ENCODE data around the gene ASF1B.

Gene ASF1B

DNA sequence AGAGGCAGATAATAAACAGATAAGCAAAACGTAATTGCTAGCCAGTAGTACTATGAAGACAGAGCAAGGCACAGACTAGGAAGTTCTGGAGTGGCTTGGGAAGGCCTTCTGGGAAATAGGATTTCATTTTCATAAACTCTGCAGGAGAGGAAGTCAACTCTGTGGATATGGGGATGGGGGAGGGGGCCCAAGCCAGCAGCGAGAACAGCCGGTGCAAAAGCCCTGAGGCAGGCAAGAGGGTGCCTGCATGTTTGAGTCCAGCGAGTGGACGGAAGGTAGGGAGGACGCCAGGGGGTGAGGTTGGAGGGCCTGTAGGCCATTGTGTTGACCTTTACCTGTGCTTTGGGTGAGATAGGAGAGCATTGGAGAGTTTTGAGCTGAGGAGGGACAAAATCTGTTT is 9.0 kb upstream of the ASF1B start:
- H3K4me1 ChIP-seq: peaks cover 0 to 26% (median 24%) of the 10 kb centered on the region in 4 donors
- H3K4me3 ChIP-seq: no peak overlapping the region
- no peaks in the 10 kb centered on the region for H3K9me3 ChIP-seq
- no peaks in the 10 kb centered on the region for H3K36me3 ChIP-seq
- no peaks in the 10 kb centered on the region for H3K27me3 ChIP-seq
- TF ChIP-seq, protein P1, sequence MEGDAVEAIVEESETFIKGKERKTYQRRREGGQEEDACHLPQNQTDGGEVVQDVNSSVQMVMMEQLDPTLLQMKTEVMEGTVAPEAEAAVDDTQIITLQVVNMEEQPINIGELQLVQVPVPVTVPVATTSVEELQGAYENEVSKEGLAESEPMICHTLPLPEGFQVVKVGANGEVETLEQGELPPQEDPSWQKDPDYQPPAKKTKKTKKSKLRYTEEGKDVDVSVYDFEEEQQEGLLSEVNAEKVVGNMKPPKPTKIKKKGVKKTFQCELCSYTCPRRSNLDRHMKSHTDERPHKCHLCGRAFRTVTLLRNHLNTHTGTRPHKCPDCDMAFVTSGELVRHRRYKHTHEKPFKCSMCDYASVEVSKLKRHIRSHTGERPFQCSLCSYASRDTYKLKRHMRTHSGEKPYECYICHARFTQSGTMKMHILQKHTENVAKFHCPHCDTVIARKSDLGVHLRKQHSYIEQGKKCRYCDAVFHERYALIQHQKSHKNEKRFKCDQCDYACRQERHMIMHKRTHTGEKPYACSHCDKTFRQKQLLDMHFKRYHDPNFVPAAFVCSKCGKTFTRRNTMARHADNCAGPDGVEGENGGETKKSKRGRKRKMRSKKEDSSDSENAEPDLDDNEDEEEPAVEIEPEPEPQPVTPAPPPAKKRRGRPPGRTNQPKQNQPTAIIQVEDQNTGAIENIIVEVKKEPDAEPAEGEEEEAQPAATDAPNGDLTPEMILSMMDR (IDR thresholded peaks at IDR 0.05): no peak
- intact Hi-C loops (cut with DNase I; ENCODE audit: low total_unique reads): loop anchor here (5.0 to 10.0 kb wide), 4 partner anchors 202 to 329 kb away; partner anchors contain the start of gene PTGER1
- no peak overlapping the region for H3K27ac ChIP-seq
- no peak for DNase-seq

DNA sequence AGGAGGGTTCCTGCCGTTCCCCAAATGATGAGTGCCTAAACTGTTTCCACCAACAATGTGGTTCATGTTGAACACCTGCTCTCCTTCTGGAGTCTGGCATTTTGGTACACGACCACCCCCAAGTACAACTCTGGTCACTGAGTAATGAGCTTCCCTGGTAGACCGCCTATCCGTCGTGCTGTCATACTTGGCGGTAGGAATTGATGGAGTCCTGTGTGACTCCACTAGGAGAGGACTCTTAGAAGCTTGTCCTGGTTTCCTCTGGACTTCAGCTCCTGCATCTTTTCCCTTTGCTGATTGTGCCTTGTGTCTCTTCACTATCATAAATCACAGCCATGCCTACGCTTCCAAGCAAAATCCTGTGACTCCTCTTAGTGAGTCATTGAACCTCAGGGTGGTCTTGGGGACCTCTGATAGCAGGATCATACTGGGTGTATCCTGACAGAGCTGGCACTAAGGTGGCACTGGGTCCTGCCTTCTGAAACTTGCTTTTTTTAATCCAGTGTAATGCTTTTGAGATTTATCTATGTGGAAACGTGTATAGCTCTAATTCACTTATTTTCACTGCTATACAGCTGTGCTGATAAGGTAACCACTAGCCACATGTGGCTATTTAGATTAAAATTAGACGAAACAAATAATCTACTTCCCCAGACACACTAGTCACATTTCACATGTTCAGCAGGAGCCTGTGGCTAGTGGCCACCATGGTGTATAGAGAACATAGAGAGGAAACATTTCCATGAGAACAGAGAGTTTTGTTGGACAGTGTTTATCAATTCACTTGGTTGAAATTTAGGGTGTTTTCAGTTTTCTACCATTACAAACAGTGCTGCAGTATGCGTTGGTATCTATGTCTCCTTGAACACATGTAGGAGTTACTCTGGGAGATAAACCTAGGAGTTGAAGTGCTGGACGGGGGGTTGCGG is 6.1 kb upstream of the ASF1B start:
- Histone ChIP-seq H3K27me3 (no peaks in the 10 kb centered on the region), H3K27ac (no peak overlapping the region), H3K36me3 (no peaks in the 10 kb centered on the region), H3K9me3 (no peaks in the 10 kb centered on the region), H3K4me3 (no peak overlapping the region), H3K4me1 (peaks cover 0 to 18% (median 12%) of the 10 kb centered on the region in 4 donors)
- TF ChIP-seq, protein P1 (IDR thresholded peaks at IDR 0.05): no peak
- no peak for DNase-seq
- intact Hi-C loops (cut with DNase I; ENCODE audit: low total_unique reads): loop anchor here (10.0 kb wide), 2 partner anchors 262 to 332 kb away; partner anchors contain the start of gene PTGER1

GRCh38 chr19:14141041-14141440 is 4.7 kb upstream of the ASF1B start:
- intact Hi-C loops (cut with DNase I; ENCODE audit: low total_unique reads): loop anchor here (10.0 kb wide), 2 partner anchors 264 to 334 kb away; partner anchors contain the start of gene PTGER1
- Histone ChIP-seq H3K27me3 (no peaks in the 10 kb centered on the region), H3K4me3 (no peak overlapping the region), H3K36me3 (no peaks in the 10 kb centered on the region), H3K9me3 (no peaks in the 10 kb centered on the region), H3K27ac (no peak overlapping the region), H3K4me1 (peaks cover 0 to 22% (median 16%) of the 10 kb centered on the region in 4 donors)
- TF ChIP-seq, protein P1 (IDR thresholded peaks at IDR 0.05): no peak
- no peak for DNase-seq

DNA sequence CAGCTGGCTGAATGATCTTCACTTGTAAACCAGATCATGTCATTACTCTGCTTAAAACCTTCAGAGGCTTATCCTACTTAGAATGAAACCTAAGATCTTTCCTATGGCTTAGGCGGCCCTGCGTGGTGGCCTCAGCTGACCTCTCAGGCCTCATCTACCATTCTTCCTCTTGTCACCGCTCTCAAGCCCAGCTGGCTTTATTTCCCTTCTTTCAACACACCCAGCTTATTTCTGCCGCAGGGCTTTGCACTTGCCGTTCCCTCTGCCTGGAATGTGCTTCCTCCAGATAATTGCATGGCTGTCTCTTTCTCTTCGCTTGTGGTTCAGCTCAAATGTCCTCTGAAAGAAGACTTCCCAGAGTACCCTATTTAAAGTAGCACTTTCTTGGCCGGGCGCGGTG is 3.6 kb upstream of the ASF1B start:
- peaks cover 0 to 27% (median 21%) of the 10 kb centered on the region in 4 donors for H3K4me1 ChIP-seq
- TF ChIP-seq, protein P1 (IDR thresholded peaks at IDR 0.05): no peak
- H3K27ac ChIP-seq: no peak overlapping the region
- H3K4me3 ChIP-seq: no peak overlapping the region
- H3K9me3 ChIP-seq: no peaks in the 10 kb centered on the region
- intact Hi-C loops (cut with DNase I; ENCODE audit: low total_unique reads): loop anchor here (5.0 to 10.0 kb wide), 3 partner anchors 68 to 335 kb away; partner anchors contain the start of genes MISP3 and PTGER1
- no peaks in the 10 kb centered on the region for H3K27me3 ChIP-seq
- peak in 1 of 2 donors; percentile 65 for DNase-seq
- H3K36me3 ChIP-seq: no peaks in the 10 kb centered on the region

GRCh38 chr19:14138576-14139265 is 2.3 kb upstream of the ASF1B start:
- no peaks in the 10 kb centered on the region for H3K27me3 ChIP-seq
- H3K27ac ChIP-seq: peak overlapping the region; percentile 34 to 90
- intact Hi-C loops (cut with DNase I; ENCODE audit: low total_unique reads): loop anchor here (5.0 kb wide), 1 partner anchor 66 kb away; the partner anchor contains the start of gene MISP3

More at GRCh38 chr19:14138576-14139265, 2.3 kb upstream of the ASF1B start:
- no peak overlapping the region for H3K4me3 ChIP-seq
- TF ChIP-seq, protein P1 (IDR thresholded peaks at IDR 0.05): no peak
- peaks cover 0 to 27% (median 21%) of the 10 kb centered on the region in 4 donors for H3K4me1 ChIP-seq
- no peak for DNase-seq
- H3K9me3 ChIP-seq: no peaks in the 10 kb centered on the region
- no peaks in the 10 kb centered on the region for H3K36me3 ChIP-seq

Data from tibial artery (tissue), 4 donors.